ENCODE data around the gene DHRS7. TPM values are rescaled to one million over a fixed set of nuclear protein-coding genes. Genes with fewer than 3 reads are reported as not detected.

Gene DHRS7
- total RNA-seq, 1 experiment from 2014 or later: 59.2 TPM

DNA sequence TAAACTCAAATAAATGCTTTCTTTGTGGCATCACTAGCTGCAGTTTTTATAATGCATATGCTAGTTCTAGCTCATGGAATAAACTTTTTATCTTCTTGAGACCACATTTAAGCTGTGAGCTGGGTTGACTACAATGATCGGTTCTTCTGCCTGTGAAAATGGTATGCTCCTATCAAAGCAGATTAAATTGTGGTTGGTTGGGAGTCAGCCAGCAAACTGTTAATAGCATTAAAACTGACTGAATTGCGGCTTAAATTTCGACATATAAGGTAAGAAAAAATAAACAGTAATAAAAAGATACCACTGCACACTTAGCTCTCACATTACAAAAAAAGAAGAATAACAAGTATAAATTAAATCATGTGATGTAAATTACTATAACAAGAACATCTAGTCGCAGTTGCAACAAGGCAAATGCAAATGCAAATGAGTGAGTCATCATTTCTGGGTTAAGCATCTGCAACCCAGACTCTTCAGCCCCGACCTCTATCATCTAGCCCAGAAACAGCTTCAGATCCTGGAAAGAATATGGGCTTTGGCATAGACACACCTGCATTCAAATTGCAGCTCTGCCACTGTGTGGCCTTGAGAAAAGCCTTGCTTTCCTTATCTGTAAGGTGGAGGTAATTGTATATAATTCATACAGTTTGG is 19.8 kb upstream of the DHRS7 start:
- DNase-seq (ENCODE audit: low read depth): no peak

DNA sequence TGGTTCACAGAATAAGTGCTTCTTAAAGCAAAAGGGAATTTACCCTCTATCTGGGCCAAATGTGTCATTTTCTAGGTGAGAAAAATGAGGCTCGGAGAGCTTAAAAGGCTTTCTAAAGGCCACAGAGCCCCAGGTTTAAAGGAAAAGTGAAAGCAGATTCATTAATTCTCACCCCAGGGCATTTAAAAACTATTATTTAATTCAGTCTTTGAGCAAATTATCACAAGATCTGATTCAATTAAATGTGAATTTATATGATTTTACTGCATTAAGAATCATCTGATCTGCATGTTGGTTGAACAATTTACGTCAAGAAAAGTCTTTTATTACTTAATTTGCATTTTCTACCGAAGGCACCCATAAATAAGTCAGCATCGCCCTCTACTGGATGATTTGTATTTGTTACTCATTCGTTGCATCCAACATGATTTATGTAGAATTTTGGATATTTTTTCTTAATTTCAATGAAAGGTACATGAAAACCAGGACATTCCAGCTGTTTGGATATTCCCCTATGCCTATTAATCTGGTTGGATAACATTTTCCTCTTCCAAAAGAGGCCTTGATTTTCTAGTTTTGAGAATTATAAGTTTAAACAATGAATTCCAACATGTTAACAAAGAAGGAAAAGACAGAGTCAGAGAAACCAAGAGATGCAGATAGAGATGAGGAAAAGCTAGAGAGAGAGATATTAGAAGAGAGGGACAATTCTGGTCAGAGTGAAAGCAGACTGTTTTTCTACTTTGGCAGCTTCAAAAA is 19.1 kb upstream of the DHRS7 start:
- peak; percentile 65 for DNase-seq (ENCODE audit: low read depth)

DNA sequence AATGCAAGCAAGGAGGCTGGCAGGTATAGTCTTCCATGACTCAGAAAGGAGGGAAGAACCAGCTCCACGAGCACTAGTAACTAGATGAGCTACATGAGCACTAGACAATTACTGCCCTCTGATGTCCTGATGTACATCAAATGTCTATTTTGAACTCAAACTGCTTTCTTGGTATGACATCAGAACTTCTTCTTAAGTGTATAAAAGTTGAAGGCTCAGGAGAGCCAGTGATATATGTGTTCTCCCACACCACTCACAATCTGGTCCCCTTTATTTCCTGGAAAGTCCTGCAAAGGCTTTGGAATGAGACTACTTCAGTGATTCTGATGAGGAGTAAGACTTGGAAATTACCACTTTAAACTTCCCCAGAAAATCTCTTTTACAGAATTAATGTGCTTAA is 18.5 kb upstream of the DHRS7 start:
- peak; percentile 43 for DNase-seq (ENCODE audit: low read depth)

DNA sequence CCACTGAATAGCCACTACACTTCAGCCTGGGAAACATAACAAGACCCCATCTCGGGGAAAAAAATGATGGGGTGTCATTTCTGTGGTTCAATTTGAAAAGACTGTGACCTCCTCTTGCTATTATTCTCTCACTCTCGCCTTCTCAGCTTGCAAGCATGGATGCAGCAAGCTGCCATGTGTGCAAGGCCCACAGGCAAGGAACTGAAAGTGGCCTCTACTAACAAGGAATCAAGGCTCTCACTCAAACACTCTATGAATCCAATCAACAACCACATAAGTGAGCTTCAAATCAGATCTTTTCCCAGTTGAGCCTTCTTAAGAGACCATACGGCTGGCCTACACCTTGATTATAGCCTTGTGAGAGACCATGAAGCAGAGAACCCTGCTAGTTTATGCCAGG is 17.9 kb upstream of the DHRS7 start:
- no peak for DNase-seq (ENCODE audit: low read depth)

DNA sequence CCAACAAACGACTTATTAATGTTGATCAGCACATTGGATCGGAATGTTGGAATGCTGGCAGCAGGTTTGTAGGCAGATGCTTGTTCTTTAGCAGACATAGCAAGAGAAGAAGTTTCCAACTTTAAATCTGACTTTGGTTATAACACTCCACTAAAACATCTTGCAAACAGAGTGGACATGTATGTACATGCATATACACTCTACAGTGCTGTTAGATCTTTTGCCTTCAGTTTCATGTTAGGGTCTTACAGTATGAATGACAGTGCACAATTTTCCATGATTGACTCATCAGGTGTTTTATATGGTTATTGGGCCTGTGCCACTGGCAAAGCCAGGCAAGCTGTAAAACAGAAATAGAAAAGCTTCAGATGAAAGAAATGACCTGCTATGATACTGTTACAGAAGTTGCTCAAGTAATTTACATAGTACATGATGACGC is 14.3 kb upstream of the DHRS7 start:
- peak; percentile 38 for DNase-seq (ENCODE audit: low read depth)

DNA sequence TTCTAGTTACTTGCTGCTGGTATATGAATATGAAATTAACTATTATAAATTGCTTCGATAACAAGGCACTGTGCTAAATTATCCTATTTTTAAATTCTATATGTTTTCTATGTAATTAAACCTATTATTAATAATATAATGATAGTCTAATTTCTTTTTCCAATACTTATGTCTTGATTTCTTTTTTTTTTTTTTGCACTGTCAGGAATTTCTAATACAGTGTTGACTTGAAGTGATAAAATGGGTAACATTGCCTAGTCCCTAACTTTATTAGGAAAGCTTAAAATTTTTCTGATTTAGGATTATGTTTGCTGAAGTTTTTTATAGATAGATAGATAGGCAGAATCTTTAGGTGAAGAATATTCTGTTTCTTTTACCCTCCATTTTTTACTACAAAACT is 13.6 kb upstream of the DHRS7 start:
- DNase-seq (ENCODE audit: low read depth): no peak

DNA sequence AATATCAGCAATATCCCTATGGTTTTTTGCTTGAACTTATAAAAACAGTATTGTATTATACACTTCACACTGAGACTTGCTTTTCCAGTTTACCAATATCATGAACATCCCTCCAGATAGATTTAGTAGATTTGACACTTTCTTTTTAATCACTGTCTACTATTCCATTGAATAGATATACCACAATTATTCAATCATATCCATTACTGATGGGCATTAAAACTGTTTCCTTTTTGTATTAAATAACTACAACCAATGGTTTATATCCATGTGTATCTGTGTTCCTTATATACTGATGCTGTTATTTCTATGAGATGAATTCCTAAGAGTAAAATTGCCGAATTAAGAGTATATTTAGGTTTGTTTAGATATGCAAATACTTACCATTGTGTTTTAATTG is 13.0 kb upstream of the DHRS7 start:
- no peak for DNase-seq (ENCODE audit: low read depth)

DNA sequence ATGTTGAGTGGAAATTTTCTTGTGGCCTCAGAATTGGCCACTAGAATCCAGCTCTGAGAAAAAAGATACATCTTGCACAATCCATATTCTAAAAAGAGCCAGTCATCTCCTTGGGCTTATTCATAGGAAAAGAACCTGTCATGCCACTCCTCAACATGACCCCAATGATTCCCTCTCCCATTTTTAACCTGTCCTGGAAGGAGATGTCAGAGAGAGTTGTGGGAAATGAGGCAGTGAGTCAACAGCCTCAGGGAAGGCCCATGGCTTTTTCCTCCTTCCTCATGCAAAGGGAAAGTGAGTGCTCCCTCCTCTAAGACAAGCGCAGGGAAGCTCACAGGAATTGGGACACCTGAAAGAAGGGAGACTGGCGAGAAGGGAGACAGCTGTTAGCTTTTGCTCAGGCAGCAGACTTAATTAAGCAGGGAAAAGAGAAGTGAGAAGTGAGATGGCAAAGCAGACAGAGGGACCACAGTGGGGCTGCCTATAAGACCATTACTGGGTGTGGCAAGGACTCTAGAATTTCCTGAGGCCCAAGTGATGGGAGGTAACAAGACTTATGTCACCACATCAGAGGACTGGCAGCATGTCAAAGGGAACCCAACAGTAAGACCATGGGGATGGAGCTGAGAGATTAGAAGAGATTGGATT is 10.2 kb upstream of the DHRS7 start:
- DNase-seq (ENCODE audit: low read depth): no peak

DNA sequence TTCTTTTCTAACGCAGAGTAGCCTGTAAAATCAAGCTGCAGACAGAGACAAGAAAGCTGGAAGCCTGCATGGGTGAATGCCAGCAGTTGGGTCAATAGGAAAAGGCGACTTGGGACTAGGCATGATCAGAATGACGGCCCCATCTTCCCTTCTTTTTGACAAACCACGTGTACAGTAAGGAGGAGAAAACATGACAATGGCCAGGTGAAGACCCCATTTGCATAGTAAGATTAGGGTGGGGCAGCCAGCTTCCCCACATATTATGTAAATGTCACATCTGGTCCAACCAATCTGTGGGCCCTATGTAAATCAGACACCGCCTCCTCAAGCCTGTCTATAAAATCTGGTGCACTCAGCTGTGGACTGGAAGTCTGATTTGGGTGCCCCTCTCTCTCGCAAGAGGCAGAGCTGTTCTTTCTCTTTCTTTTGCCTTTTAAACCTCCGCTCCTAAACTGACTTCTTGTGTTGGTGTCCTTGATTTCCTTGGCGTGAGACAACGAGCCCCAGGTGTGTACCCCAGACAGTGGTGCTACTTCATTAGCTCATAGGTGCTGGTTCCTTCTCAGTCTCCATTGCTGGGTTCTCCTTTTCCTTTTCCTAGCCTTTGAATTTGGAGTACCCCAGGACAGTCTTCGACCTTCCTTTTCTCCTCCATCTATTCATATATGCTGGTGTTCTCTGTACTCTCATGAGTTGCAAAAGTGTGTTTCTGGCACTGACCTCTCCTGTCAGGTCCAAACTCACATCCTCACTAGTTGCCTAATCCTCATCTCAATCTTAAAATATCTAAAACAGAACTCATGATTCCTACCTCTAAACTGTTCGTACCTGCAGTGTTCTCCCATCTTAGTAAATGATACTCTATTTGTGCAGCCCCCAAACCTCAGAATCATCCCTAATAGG is 9.4 kb upstream of the DHRS7 start:
- DNase-seq (ENCODE audit: low read depth): no peak

DNA sequence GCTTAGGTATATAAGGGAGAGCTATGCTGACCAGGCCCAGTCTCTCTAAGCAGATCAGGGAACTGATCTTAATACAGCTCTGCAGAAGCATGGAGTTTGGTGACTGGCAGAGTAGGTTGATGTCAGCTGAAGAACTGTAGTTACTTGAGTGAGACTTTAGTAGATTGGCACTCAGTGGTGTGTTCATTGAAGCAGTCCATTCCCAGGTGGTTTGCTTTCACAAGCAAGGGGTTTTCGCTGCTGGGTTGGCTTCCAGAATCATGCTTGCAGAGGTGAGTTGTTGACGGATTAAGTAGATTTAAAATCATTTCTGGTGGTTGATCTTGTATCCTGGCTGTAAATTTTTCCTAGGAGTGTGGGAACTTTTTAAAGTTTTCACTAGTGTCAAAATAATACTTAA is 6.5 kb upstream of the DHRS7 start:
- DNase-seq (ENCODE audit: low read depth): no peak

DNA sequence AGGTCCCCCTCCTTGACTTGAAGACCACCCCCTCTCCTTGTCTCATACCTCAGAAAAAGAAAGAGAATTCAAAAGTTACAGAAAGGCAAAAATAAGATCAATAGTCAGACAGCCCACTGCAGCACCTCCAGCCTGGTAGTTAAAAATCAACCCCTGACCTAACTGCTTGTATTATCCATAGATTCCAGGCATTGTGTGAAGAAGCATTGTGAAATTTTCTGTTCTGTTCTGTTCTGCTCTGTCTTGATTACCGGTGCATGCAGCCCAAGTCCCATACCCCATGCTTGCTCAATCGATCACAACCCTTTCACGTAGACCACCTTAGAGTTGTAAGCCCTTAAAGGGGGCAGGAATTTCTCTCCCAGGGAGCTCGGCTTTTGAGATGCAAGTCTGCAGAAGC is 5.8 kb upstream of the DHRS7 start:
- DNase-seq (ENCODE audit: low read depth): no peak

DNA sequence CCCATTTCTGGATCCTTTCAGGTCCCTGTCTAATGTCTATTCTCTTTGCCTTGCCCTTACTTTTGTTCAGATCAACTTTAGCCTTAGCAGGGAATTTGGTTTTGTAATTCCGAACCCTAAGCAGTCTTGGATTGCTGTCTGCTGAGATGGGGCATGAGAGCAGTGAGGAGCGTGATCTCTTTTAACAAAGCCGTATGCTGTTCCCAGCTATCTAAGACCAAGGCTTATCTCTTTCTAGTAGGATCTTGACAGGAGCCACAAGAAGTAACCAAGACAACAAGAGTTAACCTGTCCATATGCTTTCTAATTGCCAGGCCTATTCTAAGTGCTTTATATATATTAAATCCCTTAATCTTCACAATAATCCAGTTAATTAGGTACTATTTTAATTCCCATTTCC is 4.5 kb upstream of the DHRS7 start:
- no peak for DNase-seq (ENCODE audit: low read depth)

DNA sequence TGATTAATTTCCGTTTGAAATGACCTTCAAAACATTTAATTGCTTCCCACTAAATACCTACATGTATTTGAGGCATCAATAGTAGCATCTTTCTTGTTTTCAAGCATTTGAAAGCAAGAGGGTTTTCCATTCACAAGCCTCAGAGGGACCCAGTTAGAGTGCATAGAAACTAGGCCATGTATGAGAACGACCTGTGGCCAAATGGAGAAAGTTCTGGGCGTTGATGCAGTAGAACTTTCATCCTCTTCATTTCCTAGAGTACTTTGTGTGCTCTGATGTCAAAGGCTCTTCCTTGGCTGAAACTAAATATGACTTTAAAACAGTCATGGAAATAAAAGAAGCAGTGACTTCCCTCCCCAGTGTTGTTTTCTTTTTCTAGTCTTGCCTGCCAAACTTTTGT is 944 bp upstream of the DHRS7 start:
- DNase-seq (ENCODE audit: low read depth): no peak

DNA sequence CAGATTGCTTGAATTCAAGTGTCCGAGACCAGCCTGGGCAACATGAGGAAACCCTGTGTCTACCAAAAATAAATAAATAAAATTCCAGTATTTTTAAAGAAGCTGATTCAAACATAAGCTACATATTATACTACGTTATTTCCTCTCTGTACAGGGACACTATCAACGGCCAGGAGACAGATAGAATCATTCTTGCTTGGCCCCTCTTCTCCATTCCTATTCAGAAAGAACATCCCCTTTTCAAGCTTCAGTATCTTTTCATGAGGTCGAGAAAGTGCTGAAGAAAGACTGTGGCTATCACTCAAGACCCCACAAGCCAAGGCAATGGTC is 314 bp upstream of the DHRS7 start:
- no peak for DNase-seq (ENCODE audit: low read depth)

DNA sequence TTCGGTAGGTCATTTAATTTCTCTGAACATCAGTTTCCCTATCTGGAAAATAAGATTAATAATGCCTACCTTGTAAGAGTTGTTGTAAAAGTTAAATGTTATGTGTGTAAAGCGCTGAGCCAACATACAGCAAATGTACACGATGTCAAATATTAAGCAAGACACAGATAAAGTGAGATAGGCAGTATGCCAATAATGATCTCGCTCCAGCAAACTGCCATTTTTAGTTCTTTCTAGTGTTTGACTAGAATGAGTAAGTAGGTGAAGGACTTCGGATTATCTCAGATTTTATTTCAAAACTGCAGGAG is 840 bp downstream of the DHRS7 start:
- DNase-seq (ENCODE audit: low read depth): no peak

DNA sequence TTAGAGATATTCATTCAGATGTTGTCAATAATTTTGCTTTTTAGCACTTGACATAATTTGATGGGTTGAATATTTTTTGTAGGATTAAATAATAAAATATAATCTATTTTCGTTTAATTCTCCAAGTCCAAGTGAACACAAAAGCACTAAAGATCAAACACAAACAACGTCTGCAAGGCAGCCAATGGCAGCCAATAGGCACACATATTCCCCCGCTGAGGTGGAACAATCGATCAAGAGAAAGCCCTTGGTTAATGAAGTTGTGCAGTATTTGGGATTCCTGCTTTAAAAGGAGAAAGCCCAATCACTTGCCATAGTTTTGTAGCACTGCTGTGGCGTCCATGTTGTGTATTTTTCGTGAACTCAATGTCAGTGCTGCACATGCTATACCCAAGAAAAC is 1.5 kb downstream of the DHRS7 start:
- no peak for DNase-seq (ENCODE audit: low read depth)

DNA sequence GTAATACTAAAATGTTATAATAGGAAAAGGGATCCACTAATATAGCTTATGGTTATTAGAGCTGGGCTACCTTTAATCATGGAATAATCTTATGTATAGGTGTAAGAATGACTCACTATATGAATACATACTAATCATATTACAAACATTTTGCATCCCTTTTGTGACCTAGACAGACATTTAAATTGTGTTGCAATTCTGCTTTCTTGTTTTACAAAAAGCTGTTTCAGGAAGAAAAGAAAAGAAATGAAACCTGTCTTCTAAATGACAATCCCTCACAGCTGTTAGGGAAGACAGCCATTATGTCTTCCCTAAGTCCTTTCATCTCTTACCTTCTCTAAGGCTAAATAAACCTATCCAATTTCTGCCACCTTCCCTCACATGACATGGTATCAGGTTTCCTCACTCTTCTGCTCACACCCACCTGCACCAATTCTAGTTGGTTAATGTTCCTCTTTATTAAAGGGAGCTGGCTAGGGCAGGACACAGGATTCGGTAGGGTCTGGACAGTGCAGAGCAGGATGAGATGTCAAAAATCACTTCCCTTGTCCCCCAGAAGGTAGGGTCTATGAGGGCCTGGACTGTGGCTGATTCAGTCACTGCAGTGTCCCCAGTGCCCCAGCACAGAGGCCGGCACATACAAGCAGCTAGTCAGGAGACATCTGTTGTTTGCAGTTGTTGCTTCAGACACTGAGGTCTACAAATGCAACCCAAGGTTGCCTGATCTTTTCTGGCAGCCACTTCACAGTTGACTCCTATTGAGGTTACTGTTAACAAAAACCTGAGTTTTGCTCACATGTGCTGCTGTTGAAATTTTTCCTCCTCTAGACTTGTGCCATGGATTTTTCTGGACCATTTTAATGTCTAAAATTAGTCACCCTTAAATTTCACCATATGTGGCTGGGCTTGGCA is 3.7 kb downstream of the DHRS7 start:
- peak; percentile 39 for DNase-seq (ENCODE audit: low read depth)

DNA sequence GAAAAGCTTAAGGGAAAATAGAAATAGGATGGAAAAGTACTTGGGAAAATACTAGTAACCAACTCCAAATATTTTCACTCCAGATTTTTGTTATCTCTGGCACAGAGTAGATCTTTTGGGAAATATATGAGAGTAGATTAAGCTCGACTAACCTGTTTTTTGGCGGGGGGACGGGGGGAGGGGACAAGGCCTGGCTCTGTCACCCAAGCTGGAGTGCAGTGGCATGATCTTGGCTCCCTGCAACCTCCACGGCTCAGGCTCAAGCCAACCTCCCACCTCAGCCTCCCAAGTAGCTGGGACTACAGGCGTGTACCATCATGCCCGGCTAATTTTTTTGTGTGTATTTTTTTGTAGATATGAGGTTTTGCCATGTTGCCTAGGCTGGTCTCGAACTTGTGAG is 4.8 kb downstream of the DHRS7 start:
- no peak for DNase-seq (ENCODE audit: low read depth)

DNA sequence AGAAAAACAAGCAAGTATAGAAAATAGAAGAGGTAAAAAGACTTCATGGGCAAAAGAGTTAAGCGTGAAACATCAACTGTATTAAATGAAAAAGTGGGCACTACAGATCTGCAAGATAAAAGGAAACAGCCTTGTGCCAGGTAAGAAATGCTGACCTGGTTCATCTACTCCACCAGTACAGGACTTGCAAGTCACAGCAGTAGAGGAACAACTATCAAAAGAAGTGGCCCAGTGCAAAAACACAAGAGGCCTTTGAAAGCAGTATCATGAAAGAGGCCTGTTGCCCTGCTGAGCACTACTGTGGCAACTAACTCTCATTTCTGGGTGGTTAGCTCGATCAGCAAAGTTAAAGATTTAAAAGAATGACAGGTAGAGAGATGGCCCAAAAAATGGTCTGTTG is 10.5 kb downstream of the DHRS7 start:
- no peak for DNase-seq (ENCODE audit: low read depth)

DNA sequence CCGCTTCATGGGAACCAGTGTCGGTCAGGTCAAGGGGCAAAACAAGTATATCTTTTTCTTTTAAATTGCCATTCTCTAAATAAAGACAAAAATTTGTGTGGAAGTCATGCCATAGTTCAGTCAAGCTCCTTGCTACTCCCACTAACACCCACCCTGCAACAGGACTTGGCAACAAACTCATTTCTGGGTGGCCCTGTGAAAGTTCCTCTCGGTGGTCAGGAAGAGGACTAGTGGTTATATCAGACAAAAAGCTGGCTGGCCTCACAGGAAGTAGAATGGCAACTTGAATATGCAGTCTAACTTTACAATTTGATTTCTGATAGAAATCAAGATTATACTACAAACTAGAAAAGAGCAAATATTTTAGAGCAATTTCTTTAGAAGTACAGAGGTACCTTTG is 11.2 kb downstream of the DHRS7 start:
- no peak for DNase-seq (ENCODE audit: low read depth)

DNA sequence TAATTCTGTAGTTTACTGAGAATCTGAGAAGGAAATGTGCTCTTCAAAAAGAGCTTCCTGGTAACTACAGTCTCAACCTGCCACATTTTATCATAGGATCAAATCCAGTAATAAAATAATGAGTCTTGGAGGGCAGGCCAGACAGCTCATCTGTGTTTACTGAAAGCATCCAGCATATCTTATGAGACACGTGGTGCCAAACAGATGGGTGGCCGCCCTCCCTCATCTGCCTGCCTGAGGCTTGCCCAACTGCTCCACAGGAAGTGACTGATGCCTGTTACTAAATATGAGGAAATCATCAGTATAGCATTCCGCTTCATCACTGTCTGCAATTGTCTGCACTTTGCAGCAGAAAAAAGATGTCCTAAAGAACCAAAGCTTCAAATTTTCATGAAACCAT is 13.5 kb downstream of the DHRS7 start:
- peak; percentile 91 for DNase-seq (ENCODE audit: low read depth)

All from LHCN-M2 (cell line).